Measurements from ENCODE around the gene DIO3.

DIO3 gene

GRCh38 chr14:101588990-101589389, 27.7 kb downstream of the DIO3 start:
- Histone ChIP-seq H3K27ac (ENCODE audit: insufficient read depth, low read depth, low read length, poor library complexity, severe bottlenecking) (no peak overlapping the region), H3K27me3 (ENCODE audit: control insufficient read depth, insufficient read depth, low read length, poor library complexity, severe bottlenecking) (no peaks in the 10 kb centered on the region), H3K4me1 (ENCODE audit: control insufficient read depth, insufficient read depth, low read length) (peaks cover 26% of the 10 kb centered on the region), H3K4me3 (ENCODE audit: insufficient read depth, low read depth, low read length) (no peak overlapping the region), H3K9me3 (ENCODE audit: control insufficient read depth, low read length) (no peaks in the 10 kb centered on the region), H3K36me3 (ENCODE audit: control insufficient read depth, insufficient read depth, low read length) (no peaks in the 10 kb centered on the region)
- WGBS, 2 experiments: 87 to 88% methylated on average over 6 of the region's 6 CpGs

DNA sequence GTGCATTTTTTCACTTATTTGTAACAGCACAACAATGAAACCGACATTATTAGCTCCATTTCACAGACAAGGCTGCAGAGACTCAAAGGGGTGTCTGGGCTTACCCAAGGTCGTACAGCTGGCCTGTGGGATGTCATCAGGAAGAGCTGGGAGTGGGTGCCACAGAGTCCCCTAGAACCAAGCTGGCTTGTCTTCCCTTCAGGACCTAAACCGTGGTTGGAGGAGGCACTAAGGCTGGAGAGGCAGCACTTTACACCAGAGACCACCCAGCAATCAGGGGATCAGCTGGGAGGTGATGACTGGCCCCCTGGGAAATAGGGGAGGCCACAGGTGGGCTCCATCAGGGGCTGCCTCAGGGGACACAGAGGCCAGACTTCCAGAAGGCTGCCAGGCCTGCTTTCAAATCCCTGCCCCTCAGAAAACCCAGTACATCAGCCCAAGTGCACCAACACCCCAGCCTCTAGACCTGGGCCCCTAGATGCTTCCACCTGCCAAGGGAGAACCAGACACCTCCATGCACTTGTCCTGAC, 28.3 kb downstream of the DIO3 start:
- WGBS, 2 experiments: 90 to 91% methylated on average over 3 of the region's 3 CpGs
- Histone ChIP-seq H3K4me1 (ENCODE audit: control insufficient read depth, insufficient read depth, low read length) (peaks cover 26% of the 10 kb centered on the region), H3K4me3 (ENCODE audit: insufficient read depth, low read depth, low read length) (no peak overlapping the region), H3K27me3 (ENCODE audit: control insufficient read depth, insufficient read depth, low read length, poor library complexity, severe bottlenecking) (no peaks in the 10 kb centered on the region), H3K36me3 (ENCODE audit: control insufficient read depth, insufficient read depth, low read length) (no peaks in the 10 kb centered on the region), H3K27ac (ENCODE audit: insufficient read depth, low read depth, low read length, poor library complexity, severe bottlenecking) (no peak overlapping the region), H3K9me3 (ENCODE audit: control insufficient read depth, low read length) (no peaks in the 10 kb centered on the region)

DNA sequence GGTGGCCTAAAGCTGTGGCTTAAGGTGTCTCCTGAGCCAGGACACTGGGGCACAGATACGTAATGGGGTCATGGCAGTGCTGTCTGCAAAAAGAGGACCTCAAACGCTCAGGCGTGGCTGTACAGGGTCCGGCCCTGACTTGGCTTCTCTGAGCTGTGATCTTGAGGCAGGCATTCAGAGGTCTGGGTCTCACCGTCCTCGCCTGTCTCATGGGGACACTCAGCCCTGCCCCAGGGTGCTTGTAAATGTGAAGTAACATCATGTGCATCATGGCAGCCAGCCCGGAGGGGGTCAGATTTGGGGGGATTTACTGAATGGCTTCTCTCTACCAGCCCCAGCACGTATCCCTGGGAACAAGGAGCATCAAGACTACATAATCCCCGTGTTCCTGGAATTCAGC, 28.8 kb downstream of the DIO3 start:
- 92 to 94% methylated on average over 9 of the region's 9 CpGs for WGBS, 2 experiments
- H3K27me3 ChIP-seq (ENCODE audit: control insufficient read depth, insufficient read depth, low read length, poor library complexity, severe bottlenecking): no peaks in the 10 kb centered on the region
- no peak overlapping the region for H3K27ac ChIP-seq (ENCODE audit: insufficient read depth, low read depth, low read length, poor library complexity, severe bottlenecking)
- no peaks in the 10 kb centered on the region for H3K9me3 ChIP-seq (ENCODE audit: control insufficient read depth, low read length)
- peaks cover 26% of the 10 kb centered on the region for H3K4me1 ChIP-seq (ENCODE audit: control insufficient read depth, insufficient read depth, low read length)
- no peaks in the 10 kb centered on the region for H3K36me3 ChIP-seq (ENCODE audit: control insufficient read depth, insufficient read depth, low read length)
- no peak overlapping the region for H3K4me3 ChIP-seq (ENCODE audit: insufficient read depth, low read depth, low read length)

DNA sequence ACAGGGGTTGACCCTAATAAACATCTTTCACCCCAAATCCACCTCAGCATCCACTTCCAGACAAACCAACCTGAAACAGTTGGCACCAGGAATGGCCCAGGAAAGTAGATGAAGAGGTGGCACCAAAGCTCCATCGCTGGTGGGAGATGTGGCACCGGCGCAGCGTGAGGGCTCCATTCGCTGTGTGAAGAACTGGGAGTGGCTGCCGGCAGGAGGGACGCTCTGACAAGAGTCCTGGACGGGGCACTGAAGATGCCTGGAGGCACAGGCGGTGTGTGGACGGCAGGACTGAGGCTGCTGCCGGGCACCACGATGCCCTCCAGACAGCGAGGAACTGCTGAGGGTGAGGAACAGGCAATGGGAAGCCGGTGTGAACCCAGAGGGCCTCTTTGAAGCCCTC, 29.3 kb downstream of the DIO3 start:
- no peaks in the 10 kb centered on the region for H3K9me3 ChIP-seq (ENCODE audit: control insufficient read depth, low read length)
- peaks cover 26% of the 10 kb centered on the region for H3K4me1 ChIP-seq (ENCODE audit: control insufficient read depth, insufficient read depth, low read length)
- 94 to 95% methylated on average over 14 of the region's 14 CpGs for WGBS, 2 experiments
- no peaks in the 10 kb centered on the region for H3K36me3 ChIP-seq (ENCODE audit: control insufficient read depth, insufficient read depth, low read length)
- no peak overlapping the region for H3K27ac ChIP-seq (ENCODE audit: insufficient read depth, low read depth, low read length, poor library complexity, severe bottlenecking)
- no peak overlapping the region for H3K4me3 ChIP-seq (ENCODE audit: insufficient read depth, low read depth, low read length)
- no peaks in the 10 kb centered on the region for H3K27me3 ChIP-seq (ENCODE audit: control insufficient read depth, insufficient read depth, low read length, poor library complexity, severe bottlenecking)

DNA sequence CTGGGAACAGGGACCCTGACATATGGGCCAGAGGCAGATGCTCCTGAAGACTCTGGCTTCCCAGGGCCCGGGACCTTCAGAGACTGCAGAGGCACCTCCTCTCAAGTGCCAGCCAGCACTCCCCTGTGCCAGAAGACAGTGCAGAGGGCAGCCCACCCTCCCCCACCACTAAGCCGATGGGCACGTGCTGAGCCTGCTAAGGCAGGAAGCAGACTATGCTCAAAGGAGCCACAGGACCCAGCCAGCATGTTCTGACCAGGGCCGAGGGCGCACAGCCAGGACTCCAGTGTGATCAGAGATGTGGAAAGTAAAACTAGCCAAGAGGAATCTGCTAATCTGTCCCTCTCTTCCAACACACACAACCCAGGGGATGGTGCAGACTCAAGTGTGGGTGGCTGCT, 29.8 kb downstream of the DIO3 start:
- Histone ChIP-seq H3K4me3 (ENCODE audit: insufficient read depth, low read depth, low read length) (no peak overlapping the region), H3K27ac (ENCODE audit: insufficient read depth, low read depth, low read length, poor library complexity, severe bottlenecking) (no peak overlapping the region), H3K4me1 (ENCODE audit: control insufficient read depth, insufficient read depth, low read length) (peaks cover 26% of the 10 kb centered on the region), H3K36me3 (ENCODE audit: control insufficient read depth, insufficient read depth, low read length) (no peaks in the 10 kb centered on the region), H3K9me3 (ENCODE audit: control insufficient read depth, low read length) (no peaks in the 10 kb centered on the region), H3K27me3 (ENCODE audit: control insufficient read depth, insufficient read depth, low read length, poor library complexity, severe bottlenecking) (no peaks in the 10 kb centered on the region)
- WGBS, 2 experiments: 84 to 85% methylated on average over 5 of the region's 5 CpGs

- Histone ChIP-seq H3K9me3 (ENCODE audit: control insufficient read depth, low read length) (no peaks in the 10 kb centered on the region), H3K36me3 (ENCODE audit: control insufficient read depth, insufficient read depth, low read length) (no peaks in the 10 kb centered on the region), H3K27me3 (ENCODE audit: control insufficient read depth, insufficient read depth, low read length, poor library complexity, severe bottlenecking) (no peaks in the 10 kb centered on the region), H3K4me1 (ENCODE audit: control insufficient read depth, insufficient read depth, low read length) (peaks cover 25% of the 10 kb centered on the region), H3K27ac (ENCODE audit: insufficient read depth, low read depth, low read length, poor library complexity, severe bottlenecking) (no peak overlapping the region), H3K4me3 (ENCODE audit: insufficient read depth, low read depth, low read length) (no peak overlapping the region)
- WGBS, 2 experiments: 94 to 95% methylated on average over 5 of the region's 5 CpGs
These were observed 30.3 kb downstream of the DIO3 start for GRCh38 chr14:101591582-101591981.

DNA sequence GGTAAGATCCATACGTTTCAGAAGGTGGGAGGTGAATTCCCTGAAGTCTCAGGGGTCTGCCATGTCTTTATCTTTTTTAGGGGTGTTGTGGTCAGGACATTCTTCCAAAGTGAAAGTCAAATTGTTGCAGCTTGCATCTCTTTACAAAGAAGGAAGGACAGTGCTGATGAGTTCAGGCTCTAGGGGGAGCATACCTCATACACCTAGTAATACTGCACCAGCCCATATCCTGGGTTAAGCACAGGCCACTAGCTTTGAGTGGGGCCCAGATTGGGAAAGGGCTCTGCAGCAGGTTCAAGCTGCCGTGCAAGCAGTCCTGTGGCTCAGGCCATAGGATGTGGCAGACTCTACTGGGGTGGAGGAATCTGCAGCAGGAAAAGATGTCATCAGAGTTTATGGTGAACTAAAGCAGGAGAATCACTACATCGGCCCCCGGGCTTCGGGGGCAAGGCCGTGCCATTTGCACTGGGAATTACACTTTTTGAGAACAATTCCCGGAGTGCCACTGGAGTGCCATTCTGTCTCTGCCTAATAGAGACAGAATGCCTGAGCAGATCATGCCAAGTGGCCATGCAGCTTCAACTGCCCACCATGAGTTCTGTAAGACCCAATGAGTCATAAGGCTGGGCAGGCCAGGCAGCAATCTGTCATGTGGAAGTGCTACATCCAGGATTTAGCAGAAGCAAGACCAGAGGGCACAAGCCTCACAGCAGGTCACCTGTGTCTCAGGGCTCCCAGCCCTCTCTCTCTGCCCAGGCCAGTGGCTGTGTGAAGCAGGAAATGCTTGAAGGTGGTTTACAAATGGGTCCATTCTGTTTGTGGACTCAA, 32.3 kb downstream of the DIO3 start:
- 92 to 93% methylated on average over 7 of the region's 7 CpGs for WGBS, 2 experiments
- Histone ChIP-seq H3K27me3 (ENCODE audit: control insufficient read depth, insufficient read depth, low read length, poor library complexity, severe bottlenecking) (no peaks in the 10 kb centered on the region), H3K36me3 (ENCODE audit: control insufficient read depth, insufficient read depth, low read length) (no peaks in the 10 kb centered on the region), H3K27ac (ENCODE audit: insufficient read depth, low read depth, low read length, poor library complexity, severe bottlenecking) (no peak overlapping the region), H3K4me1 (ENCODE audit: control insufficient read depth, insufficient read depth, low read length) (peaks cover 8% of the 10 kb centered on the region), H3K9me3 (ENCODE audit: control insufficient read depth, low read length) (no peaks in the 10 kb centered on the region), H3K4me3 (ENCODE audit: insufficient read depth, low read depth, low read length) (no peak overlapping the region)

GRCh38 chr14:101594511-101595148, 33.3 kb downstream of the DIO3 start:
- WGBS, 2 experiments: 94 to 95% methylated on average over 9 of the region's 9 CpGs
- Histone ChIP-seq H3K27ac (ENCODE audit: insufficient read depth, low read depth, low read length, poor library complexity, severe bottlenecking) (no peak overlapping the region), H3K27me3 (ENCODE audit: control insufficient read depth, insufficient read depth, low read length, poor library complexity, severe bottlenecking) (no peaks in the 10 kb centered on the region), H3K36me3 (ENCODE audit: control insufficient read depth, insufficient read depth, low read length) (no peaks in the 10 kb centered on the region), H3K9me3 (ENCODE audit: control insufficient read depth, low read length) (peaks cover 3% of the 10 kb centered on the region), H3K4me1 (ENCODE audit: control insufficient read depth, insufficient read depth, low read length) (no peaks in the 10 kb centered on the region), H3K4me3 (ENCODE audit: insufficient read depth, low read depth, low read length) (no peak overlapping the region)

DNA sequence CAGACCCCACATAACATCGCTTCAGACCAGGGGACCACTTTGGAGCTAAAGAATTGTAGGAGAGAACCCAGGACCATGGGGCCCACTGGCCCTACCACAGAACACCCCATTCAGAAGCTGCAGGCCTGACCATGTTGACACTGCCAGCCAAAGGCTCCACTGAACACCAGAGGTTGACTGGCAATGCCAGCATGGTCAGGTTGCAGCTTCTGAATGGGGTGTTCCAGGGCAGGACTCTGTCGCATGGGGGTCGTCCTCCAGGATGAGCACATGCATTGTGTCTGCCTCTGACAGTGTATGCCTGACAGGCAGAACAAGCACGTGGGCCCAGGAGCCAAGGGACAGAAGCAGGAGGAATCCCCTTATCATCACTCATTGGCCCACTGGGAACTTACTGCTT, 34.1 kb downstream of the DIO3 start:
- H3K36me3 ChIP-seq (ENCODE audit: control insufficient read depth, insufficient read depth, low read length): no peaks in the 10 kb centered on the region
- no peak overlapping the region for H3K27ac ChIP-seq (ENCODE audit: insufficient read depth, low read depth, low read length, poor library complexity, severe bottlenecking)
- 91 to 95% methylated on average over 4 of the region's 4 CpGs for WGBS, 2 experiments
- H3K4me1 ChIP-seq (ENCODE audit: control insufficient read depth, insufficient read depth, low read length): no peaks in the 10 kb centered on the region
- H3K9me3 ChIP-seq (ENCODE audit: control insufficient read depth, low read length): peaks cover 3% of the 10 kb centered on the region
- H3K27me3 ChIP-seq (ENCODE audit: control insufficient read depth, insufficient read depth, low read length, poor library complexity, severe bottlenecking): no peaks in the 10 kb centered on the region
- H3K4me3 ChIP-seq (ENCODE audit: insufficient read depth, low read depth, low read length): no peak overlapping the region

GRCh38 chr14:101595887-101596721, 34.8 kb downstream of the DIO3 start:
- WGBS, 2 experiments: 94 to 95% methylated on average over 8 of the region's 8 CpGs
- Histone ChIP-seq H3K9me3 (ENCODE audit: control insufficient read depth, low read length) (peaks cover 3% of the 10 kb centered on the region), H3K4me1 (ENCODE audit: control insufficient read depth, insufficient read depth, low read length) (no peaks in the 10 kb centered on the region), H3K36me3 (ENCODE audit: control insufficient read depth, insufficient read depth, low read length) (no peaks in the 10 kb centered on the region), H3K4me3 (ENCODE audit: insufficient read depth, low read depth, low read length) (no peak overlapping the region), H3K27ac (ENCODE audit: insufficient read depth, low read depth, low read length, poor library complexity, severe bottlenecking) (no peak overlapping the region), H3K27me3 (ENCODE audit: control insufficient read depth, insufficient read depth, low read length, poor library complexity, severe bottlenecking) (no peaks in the 10 kb centered on the region)

All from ectodermal cell (in vitro differentiated cells).